AG04450 (cell line): ENCODE measurements around the gene SULF2. TPM values are rescaled to one million over a fixed set of nuclear protein-coding genes. Genes with fewer than 3 reads are reported as not detected.

Experiments used
- CTCF ChIA-PET: fragments of 300-600, 350-600 bp; formaldehyde crosslinking; extraction: SDS; loops from one replicate; lab custom pipeline; 2022; ENCODE audit warnings: antibody characterized with exemption, inconsistent platforms; lab: Charles Lee
- POLR2A ChIA-PET: fragments of 350-600 bp; formaldehyde crosslinking; extraction: SDS; loops from one replicate; lab custom pipeline; 2021; ENCODE audit warnings: antibody characterized with exemption, inconsistent platforms; lab: Yijun Ruan, JAX
- DNase-seq: peaks from one replicate; pipeline ENCODE4 v3.0.0-alpha.2; 2011; ENCODE audit warnings: low read depth, low spot score
- H3K27ac ChIP-seq: one replicate; pipeline ENCODE4 v1.5.1; 2012; ENCODE audit warnings: low read depth, low read length, control low read depth
- H3K27me3 ChIP-seq: one replicate; pipeline ENCODE4 v1.6.0; 2012; ENCODE audit warnings: low read length; ENCODE audit not compliant: control insufficient read depth, insufficient read depth
- H3K4me3 ChIP-seq: 2 replicates; pipeline ENCODE4 v1.5.1; 2011; ENCODE audit warnings: mild to moderate bottlenecking, low read depth, low read length, control low read depth
- H3K9me3 ChIP-seq: 2 replicates; pipeline ENCODE4 v1.5.1; 2012; ENCODE audit warnings: low read length; ENCODE audit not compliant: control insufficient read depth, insufficient read depth
- polyA plus RNA-seq: library from polyadenylated mRNA; depleted of rRNA; stranded (reverse); fragments of >200 nt; gene quantifications from 2 replicates; pipeline ENCODE4 v1.2.3, GENCODE V29; 2011
- TF ChIP-seq, protein P1 (sequence below): IDR thresholded peaks from 2 replicates; pipeline ENCODE4 v1.5.1; 2011; ENCODE audit warnings: low read depth, low read length, control low read depth, inconsistent platforms

Gene SULF2
- polyA plus RNA-seq, 1 experiment = 0.73 TPM

DNA sequence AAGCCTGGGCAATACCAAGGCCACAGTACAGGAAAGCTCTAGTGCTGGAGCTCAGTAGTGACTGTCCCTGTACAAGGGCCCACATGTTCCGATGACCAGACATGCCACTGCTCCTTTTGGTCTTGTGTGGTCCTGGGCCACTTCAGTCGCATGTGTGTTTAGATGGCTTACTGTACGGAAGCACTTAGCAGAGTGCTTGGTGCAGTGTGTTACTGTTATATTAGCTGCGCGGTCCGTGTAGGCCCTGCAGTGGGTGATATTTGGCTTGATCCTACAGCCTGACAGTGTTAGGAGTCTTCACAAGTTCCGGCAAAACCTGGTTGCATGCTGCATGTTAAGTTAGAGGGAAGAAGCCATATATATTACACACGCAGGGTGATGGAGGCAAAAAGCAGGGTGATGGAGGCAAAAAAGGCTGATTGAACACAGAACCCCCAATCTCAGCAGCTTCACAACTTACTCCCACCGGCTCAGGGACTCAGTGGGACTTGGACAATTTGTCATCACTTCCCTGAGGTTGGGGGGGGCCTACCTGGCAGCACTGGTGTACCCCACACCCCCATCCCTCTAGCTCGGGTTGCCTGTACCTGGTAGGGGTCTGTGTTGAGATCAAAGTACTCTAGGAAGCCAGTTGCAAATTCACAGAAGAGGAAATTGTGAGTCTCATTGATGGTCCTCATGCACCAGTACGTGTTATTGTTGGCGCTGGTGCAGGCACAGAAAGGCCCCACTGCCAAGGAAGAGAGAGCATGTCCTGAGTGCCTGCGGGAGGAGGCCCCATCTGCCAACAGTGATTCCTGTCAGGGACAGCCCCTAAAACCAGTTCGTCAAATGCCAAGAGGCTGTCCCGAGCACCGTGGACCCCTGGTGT, 122.6 kb downstream of the SULF2 start:
- Histone ChIP-seq H3K9me3 (no peaks in the 10 kb centered on the region), H3K4me3 (no peak overlapping the region), H3K27ac (no peak overlapping the region), H3K27me3 (no peaks in the 10 kb centered on the region)
- no peak for DNase-seq
- ChIA-PET CTCF (interaction anchor here (1.2 to 4.1 kb wide), 6 partner anchors 10 to 990 kb away, joined by 3 to 133 read pairs (median 6); no protein-coding TSS in a partner anchor), POLR2A (no interaction called here)
- TF ChIP-seq, protein P1, sequence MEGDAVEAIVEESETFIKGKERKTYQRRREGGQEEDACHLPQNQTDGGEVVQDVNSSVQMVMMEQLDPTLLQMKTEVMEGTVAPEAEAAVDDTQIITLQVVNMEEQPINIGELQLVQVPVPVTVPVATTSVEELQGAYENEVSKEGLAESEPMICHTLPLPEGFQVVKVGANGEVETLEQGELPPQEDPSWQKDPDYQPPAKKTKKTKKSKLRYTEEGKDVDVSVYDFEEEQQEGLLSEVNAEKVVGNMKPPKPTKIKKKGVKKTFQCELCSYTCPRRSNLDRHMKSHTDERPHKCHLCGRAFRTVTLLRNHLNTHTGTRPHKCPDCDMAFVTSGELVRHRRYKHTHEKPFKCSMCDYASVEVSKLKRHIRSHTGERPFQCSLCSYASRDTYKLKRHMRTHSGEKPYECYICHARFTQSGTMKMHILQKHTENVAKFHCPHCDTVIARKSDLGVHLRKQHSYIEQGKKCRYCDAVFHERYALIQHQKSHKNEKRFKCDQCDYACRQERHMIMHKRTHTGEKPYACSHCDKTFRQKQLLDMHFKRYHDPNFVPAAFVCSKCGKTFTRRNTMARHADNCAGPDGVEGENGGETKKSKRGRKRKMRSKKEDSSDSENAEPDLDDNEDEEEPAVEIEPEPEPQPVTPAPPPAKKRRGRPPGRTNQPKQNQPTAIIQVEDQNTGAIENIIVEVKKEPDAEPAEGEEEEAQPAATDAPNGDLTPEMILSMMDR = no peak

DNA sequence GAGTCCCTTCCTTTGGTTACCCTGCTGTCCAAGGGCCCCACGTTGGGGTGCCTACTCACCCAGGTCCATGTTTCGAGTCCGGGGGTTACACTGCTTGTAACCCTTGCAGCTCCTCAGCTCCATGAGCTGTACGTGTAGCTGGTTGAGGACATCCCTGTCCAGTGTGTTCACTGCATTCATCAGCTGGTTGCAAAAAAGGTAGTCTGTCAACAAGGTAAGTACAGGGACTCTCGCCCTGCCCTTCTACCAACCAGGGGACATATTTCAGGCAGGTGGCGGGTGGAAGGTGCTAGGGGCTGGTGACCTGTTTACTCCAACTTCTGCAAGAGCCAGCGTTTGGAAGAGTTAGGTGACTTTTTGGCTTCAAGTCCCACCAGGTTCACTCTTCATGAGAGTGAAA, 123.6 kb downstream of the SULF2 start:
- POLR2A ChIA-PET = no interaction called here

DNA sequence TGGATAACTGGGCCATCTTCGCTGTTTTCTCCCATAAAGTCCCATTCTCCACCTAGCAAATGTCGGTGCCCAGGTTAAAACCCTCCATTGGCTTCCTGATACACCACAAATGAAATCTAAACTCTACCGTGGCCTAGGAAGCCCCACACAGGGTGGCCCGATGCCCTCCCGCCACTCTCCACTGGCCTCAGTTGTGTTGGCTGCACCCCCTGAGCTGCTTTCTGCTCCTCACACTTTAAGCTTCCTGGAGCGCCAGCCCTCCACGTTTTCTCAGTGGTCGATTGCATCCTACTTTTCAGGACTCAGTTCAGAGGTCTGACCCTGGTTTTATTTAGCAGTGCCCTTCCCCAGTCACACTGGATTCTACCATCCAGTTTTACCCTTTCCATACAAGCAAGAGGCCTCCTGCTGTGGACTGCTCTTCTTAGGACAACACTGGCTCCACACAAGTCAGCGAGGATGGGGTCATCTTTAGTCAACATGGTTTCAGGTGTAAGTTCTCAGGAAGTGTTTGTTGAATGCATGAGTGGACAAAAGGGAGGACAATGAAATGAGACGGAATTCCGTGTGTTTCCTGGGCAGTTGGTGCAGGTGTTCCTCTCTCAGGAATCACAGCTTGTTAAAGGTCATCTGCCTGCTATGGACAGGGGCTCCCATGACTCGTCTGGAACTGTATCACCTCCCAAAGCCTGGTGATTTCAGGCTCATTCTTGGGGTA, 124.1 kb downstream of the SULF2 start:
- no peak for DNase-seq
- no peaks in the 10 kb centered on the region for H3K27me3 ChIP-seq
- no peaks in the 10 kb centered on the region for H3K9me3 ChIP-seq
- no peak overlapping the region for H3K4me3 ChIP-seq
- no peak overlapping the region for H3K27ac ChIP-seq
- ChIA-PET CTCF (interaction anchor here (1.7 to 2.5 kb wide), 2 partner anchors 11 to 960 kb away, joined by 7 to 33 read pairs; no protein-coding TSS in a partner anchor), POLR2A (no interaction called here)
- TF ChIP-seq, protein P1 = no peak

More for the DNA sequence above, 123.6 kb downstream of the SULF2 start:
- H3K9me3 ChIP-seq = no peaks in the 10 kb centered on the region
- no peak for DNase-seq
- CTCF ChIA-PET = interaction anchor here (1.2 to 4.1 kb wide), 3 partner anchors 12 to 959 kb away, joined by 4 to 133 read pairs (median 7); no protein-coding TSS in a partner anchor
- H3K27ac ChIP-seq = no peak overlapping the region
- no peak overlapping the region for H3K4me3 ChIP-seq
- no peaks in the 10 kb centered on the region for H3K27me3 ChIP-seq
- TF ChIP-seq, protein P1 = no peak

DNA sequence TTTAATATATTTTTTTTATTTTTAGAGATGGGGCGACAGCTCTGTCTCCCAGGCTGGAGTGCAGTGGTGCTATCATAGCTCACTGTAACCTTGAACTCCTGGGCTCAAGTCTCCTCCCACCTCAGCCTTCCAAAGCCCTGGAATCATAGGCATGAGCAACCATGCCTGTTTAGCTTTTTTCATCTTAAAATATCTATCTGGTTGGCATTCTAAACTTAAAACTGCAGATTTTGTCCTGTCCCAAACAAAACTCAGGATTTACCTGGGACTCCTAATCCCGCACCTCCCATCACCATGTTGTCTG, 124.7 kb downstream of the SULF2 start:
- H3K27ac ChIP-seq = no peak overlapping the region
- H3K4me3 ChIP-seq = no peak overlapping the region
- no peaks in the 10 kb centered on the region for H3K27me3 ChIP-seq
- H3K9me3 ChIP-seq = no peaks in the 10 kb centered on the region
- DNase-seq = no peak
- POLR2A ChIA-PET = no interaction called here
- TF ChIP-seq, protein P1 = no peak
- CTCF ChIA-PET = interaction anchor here (2.5 kb wide), 1 partner anchor 960 kb away, joined by 33 read pairs; no protein-coding TSS in a partner anchor
